Measurements from ENCODE around the gene SLCO3A1.
"Not testable (repeated sequence)": the region's sequence is repeated elsewhere in the genome, so short reads cannot be mapped to it uniquely, and the experiment has no call there.

The SLCO3A1 gene

GRCh38 chr15:92170897-92171296 is 317.4 kb downstream of the SLCO3A1 start:
- no peak for DNase-seq

- DNase-seq, result no peak
Measured at GRCh38 chr15:92178911-92179310, 325.4 kb downstream of the SLCO3A1 start.

- no peak for DNase-seq
Measured at GRCh38 chr15:92184142-92184541, 330.6 kb downstream of the SLCO3A1 start.

GRCh38 chr15:92184679-92185230 is 331.2 kb downstream of the SLCO3A1 start:
- DNase-seq, result no peak

GRCh38 chr15:92187975-92188374 is 334.5 kb downstream of the SLCO3A1 start:
- no peak for DNase-seq

GRCh38 chr15:92189166-92189565 is 335.7 kb downstream of the SLCO3A1 start:
- no peak for DNase-seq

GRCh38 chr15:92195241-92195640 is 341.7 kb downstream of the SLCO3A1 start:
- no peak for DNase-seq

- no peak for DNase-seq
Measured at GRCh38 chr15:92196342-92196741, 342.8 kb downstream of the SLCO3A1 start.

- no peak for DNase-seq
Measured at GRCh38 chr15:92197746-92198145, 344.2 kb downstream of the SLCO3A1 start.

GRCh38 chr15:92200891-92201290 is 347.4 kb downstream of the SLCO3A1 start:
- no peak for DNase-seq

- DNase-seq, result no peak
Measured at GRCh38 chr15:92205255-92205739, 351.8 kb downstream of the SLCO3A1 start.

- not testable (repeated sequence) for DNase-seq
Measured at GRCh38 chr15:92207601-92208000, 354.1 kb downstream of the SLCO3A1 start.

All from T1000 (cell line).